Measurements from ENCODE around the gene ZSCAN30. TPM values are rescaled to one million over a fixed set of nuclear protein-coding genes. Genes with fewer than 3 reads are reported as not detected.
A peak's percentile ranks its signal among the peaks of the same experiment; 100 is the strongest.

ZSCAN30 gene
- total RNA-seq, 1 experiment from 2014 or later, result 15.9 TPM

GRCh38 chr18:35244671-35245070 lies 45.4 kb downstream of the ZSCAN30 start:
- CTCF ChIA-PET, result no interaction called here
- H3K27ac Mint-ChIP-seq (ENCODE audit: unreplicated experiment), result no peak overlapping the region
- BruUV-seq (replicated peaks), result no TSS peak
- intact Hi-C loops (cut with micrococcal nuclease; ENCODE audit: unreplicated experiment), result loop anchor here (5.0 kb wide), 1 partner anchor 48 kb away; the partner anchor contains the start of gene ZSCAN30
- no peak for DNase-seq
- no peaks in the 10 kb centered on the region for H3K4me1 Mint-ChIP-seq (ENCODE audit: low read depth, unreplicated experiment)
- no peak overlapping the region for H3K4me3 Mint-ChIP-seq (ENCODE audit: low read depth, unreplicated experiment)
- no peak for TF ChIP-seq CTCF (IDR thresholded peaks at IDR 0.05; ENCODE audit: unreplicated experiment)
- no peaks in the 10 kb centered on the region for H3K27me3 Mint-ChIP-seq (ENCODE audit: unreplicated experiment)
- H3K9me3 Mint-ChIP-seq (ENCODE audit: low read depth, unreplicated experiment), result peaks cover 31% of the 10 kb centered on the region
- peaks cover 74% of the 10 kb centered on the region for H3K36me3 Mint-ChIP-seq (ENCODE audit: insufficient read depth, unreplicated experiment)

- CTCF ChIA-PET, result no interaction called here
- Mint-ChIP-seq H3K4me3 (ENCODE audit: low read depth, unreplicated experiment) (no peak overlapping the region), H3K9me3 (ENCODE audit: low read depth, unreplicated experiment) (peaks cover 27% of the 10 kb centered on the region), H3K4me1 (ENCODE audit: low read depth, unreplicated experiment) (no peaks in the 10 kb centered on the region), H3K27ac (ENCODE audit: unreplicated experiment) (no peak overlapping the region), H3K27me3 (ENCODE audit: unreplicated experiment) (no peaks in the 10 kb centered on the region), H3K36me3 (ENCODE audit: insufficient read depth, unreplicated experiment) (peaks cover 56% of the 10 kb centered on the region)
- intact Hi-C loops (cut with micrococcal nuclease; ENCODE audit: unreplicated experiment), result loop anchor here (5.0 kb wide), 1 partner anchor 50 kb away; the partner anchor contains the start of gene ZSCAN30
- no peak for DNase-seq
- TF ChIP-seq CTCF (IDR thresholded peaks at IDR 0.05; ENCODE audit: unreplicated experiment), result no peak
- BruUV-seq (replicated peaks), result no TSS peak
Measured at GRCh38 chr18:35242426-35242825, 47.6 kb downstream of the ZSCAN30 start.

GRCh38 chr18:35241448-35241804 lies 48.6 kb downstream of the ZSCAN30 start:
- Mint-ChIP-seq H3K27ac (ENCODE audit: unreplicated experiment) (peak overlapping the region; percentile 93), H3K4me3 (ENCODE audit: low read depth, unreplicated experiment) (peak overlapping the region; percentile 96), H3K9me3 (ENCODE audit: low read depth, unreplicated experiment) (peaks cover 23% of the 10 kb centered on the region), H3K27me3 (ENCODE audit: unreplicated experiment) (no peaks in the 10 kb centered on the region), H3K36me3 (ENCODE audit: insufficient read depth, unreplicated experiment) (peaks cover 52% of the 10 kb centered on the region), H3K4me1 (ENCODE audit: low read depth, unreplicated experiment) (no peaks in the 10 kb centered on the region)
- DNase-seq, result no peak
- BruUV-seq (replicated peaks), result TSS peak; percentile 66
- CTCF ChIA-PET, result interaction anchor here (0.6 kb wide), 1 partner anchor 79 kb away, joined by 3 read pairs; no protein-coding TSS in a partner anchor
- intact Hi-C loops (cut with micrococcal nuclease; ENCODE audit: unreplicated experiment), result loop anchor here (2.0 to 5.0 kb wide), 2 partner anchors 51 to 101 kb away; partner anchors contain the start of gene ZSCAN30
- no peak for TF ChIP-seq CTCF (IDR thresholded peaks at IDR 0.05; ENCODE audit: unreplicated experiment)

- BruUV-seq (replicated peaks), result no TSS peak
- H3K9me3 Mint-ChIP-seq (ENCODE audit: low read depth, unreplicated experiment), result peaks cover 22% of the 10 kb centered on the region
- peak within 1 kb of the TSS; percentile 93 for H3K27ac Mint-ChIP-seq (ENCODE audit: unreplicated experiment)
- no peak for TF ChIP-seq CTCF (IDR thresholded peaks at IDR 0.05; ENCODE audit: unreplicated experiment)
- CTCF ChIA-PET, result interaction anchor here (0.6 to 0.7 kb wide), 4 partner anchors 79 to 475 kb away, joined by 3 to 6 read pairs (median 4); partner anchors contain the start of gene ZNF396
- no peaks in the 10 kb centered on the region for H3K27me3 Mint-ChIP-seq (ENCODE audit: unreplicated experiment)
- DNase-seq, result peak; percentile 97
- peaks cover 47% of the 10 kb centered on the region for H3K36me3 Mint-ChIP-seq (ENCODE audit: insufficient read depth, unreplicated experiment)
- H3K4me1 Mint-ChIP-seq (ENCODE audit: low read depth, unreplicated experiment), result no peaks in the 10 kb centered on the region
- peak within 1 kb of the TSS; percentile 96 for H3K4me3 Mint-ChIP-seq (ENCODE audit: low read depth, unreplicated experiment)
- intact Hi-C loops (cut with micrococcal nuclease; ENCODE audit: unreplicated experiment), result loop anchor here (2.0 to 5.0 kb wide), 2 partner anchors 51 to 102 kb away; partner anchors contain the start of gene ZSCAN30
Measured at GRCh38 chr18:35240664-35241447, 49.2 kb downstream of the ZSCAN30 start, which contains the start of gene ZNF397. TSS of gene ZNF397 (plus strand) at chr18:35241034. CDS start at chr18:35242471, 1,437 bp downstream.
